GM12892 (cell line): ENCODE data around the gene USP3.

Source experiments
- DNase-seq: peaks from one replicate; pipeline ENCODE4 v3.0.0; 2011; ENCODE audit not compliant: insufficient read length
- FAIRE-seq: peaks from 2 replicates; lab custom pipeline; 2011; peaks lifted over from hg19 to GRCh38; lab: Jason Lieb, UNC
- POLR2A ChIP-seq: IDR thresholded peaks from 2 replicates; pipeline ENCODE4 v1.6.1; 2011; ENCODE audit warnings: low read depth, low read length, control low read depth
- POLR2AphosphoS5 ChIP-seq: IDR thresholded peaks from 2 replicates; pipeline ENCODE4 v1.6.1; 2011; ENCODE audit warnings: low read depth, low read length, control low read depth
- TAF1 ChIP-seq: IDR thresholded peaks from 2 replicates; pipeline ENCODE4 v1.6.1; 2011; ENCODE audit warnings: low read depth, mild to moderate bottlenecking, control low read depth, low read length, borderline replicate concordance

USP3 gene

GRCh38 chr15:63540449-63540848, 36.1 kb downstream of the USP3 start:
- FAIRE-seq (no peak), DNase-seq (no peak)
- no peak for TF ChIP-seq POLR2A
- TF ChIP-seq POLR2AphosphoS5: no peak
- no peak for TF ChIP-seq TAF1

- no peak for FAIRE-seq
- DNase-seq: no peak
- TF ChIP-seq POLR2A (no peak), TAF1 (no peak), POLR2AphosphoS5 (no peak)
Observed at GRCh38 chr15:63544258-63545026, 40.0 kb downstream of the USP3 start.

GRCh38 chr15:63545520-63545919, 41.1 kb downstream of the USP3 start:
- DNase-seq (no peak), FAIRE-seq (no peak)
- no peak for TF ChIP-seq TAF1
- no peak for TF ChIP-seq POLR2AphosphoS5
- TF ChIP-seq POLR2A: no peak

GRCh38 chr15:63551400-63551799, 47.0 kb downstream of the USP3 start:
- DNase-seq (no peak), FAIRE-seq (no peak)
- TF ChIP-seq POLR2AphosphoS5: no peak
- TF ChIP-seq POLR2A: no peak
- no peak for TF ChIP-seq TAF1

GRCh38 chr15:63553388-63553791, 49.0 kb downstream of the USP3 start:
- no peak for TF ChIP-seq TAF1
- no peak for TF ChIP-seq POLR2A
- no peak for TF ChIP-seq POLR2AphosphoS5
- no peak for DNase-seq
- FAIRE-seq: peak; percentile 38

- no peak for FAIRE-seq
- TF ChIP-seq POLR2A: no peak
- no peak for TF ChIP-seq TAF1
- no peak for TF ChIP-seq POLR2AphosphoS5
- no peak for DNase-seq
Observed at GRCh38 chr15:63554337-63554927, 50.0 kb downstream of the USP3 start.

- TF ChIP-seq POLR2A: no peak
- no peak for TF ChIP-seq POLR2AphosphoS5
- no peak for TF ChIP-seq TAF1
- DNase-seq: no peak
- peak; percentile 54 for FAIRE-seq
Observed at GRCh38 chr15:63555507-63555906, 51.1 kb downstream of the USP3 start.

- FAIRE-seq (peak; percentile 78), DNase-seq (no peak)
- TF ChIP-seq POLR2AphosphoS5 (no peak), POLR2A (no peak), TAF1 (no peak)
Observed at GRCh38 chr15:63556246-63556645, 51.9 kb downstream of the USP3 start.

- peak; percentile 48 for FAIRE-seq
- DNase-seq: no peak
- TF ChIP-seq POLR2A (no peak), TAF1 (no peak), POLR2AphosphoS5 (no peak)
Observed at GRCh38 chr15:63556736-63557135, 52.3 kb downstream of the USP3 start.

- TF ChIP-seq POLR2A: no peak
- no peak for TF ChIP-seq POLR2AphosphoS5
- TF ChIP-seq TAF1: no peak
- FAIRE-seq (no peak), DNase-seq (no peak)
Observed at GRCh38 chr15:63559753-63560152, 55.4 kb downstream of the USP3 start.

GRCh38 chr15:63560741-63561448, 56.5 kb downstream of the USP3 start:
- FAIRE-seq: no peak
- TF ChIP-seq TAF1 (no peak), POLR2A (no peak), POLR2AphosphoS5 (no peak)
- no peak for DNase-seq
